SJSA1 (cell line): ENCODE measurements around the gene HOXC4. TPM values are rescaled to one million over a fixed set of nuclear protein-coding genes. Genes with fewer than 3 reads are reported as not detected.
A peak's percentile ranks its signal among the peaks of the same experiment; 100 is the strongest.

Experiments used
- DNase-seq, 2 experiments: peaks; one replicate each; pipeline ENCODE4 v3.0.0-alpha.2; 2015 to 2020; ENCODE audit warnings: low spot score in 2 of 2, low read depth in 1 of 2
- H3K27ac ChIP-seq: fragments of 250-450 bp; sonication (Bioruptor Pico); 2 replicates; pipeline ENCODE4 v1.5.1; 2020; ENCODE audit warnings: mild to moderate bottlenecking, moderate library complexity
- H3K27me3 ChIP-seq: fragments of 250-450 bp; sonication (Bioruptor Pico); replicated peaks from 2 replicates; pipeline ENCODE4 v1.5.1; 2020; ENCODE audit warnings: mild to moderate bottlenecking, moderate library complexity
- H3K36me3 ChIP-seq: fragments of 250-450 bp; sonication (Bioruptor Pico); 2 replicates; pipeline ENCODE4 v1.5.1; 2020; ENCODE audit warnings: mild to moderate bottlenecking
- H3K4me1 ChIP-seq: fragments of 250-450 bp; sonication (Bioruptor Pico); replicated peaks from 2 replicates; pipeline ENCODE4 v1.6.1; 2021; ENCODE audit warnings: mild to moderate bottlenecking
- H3K4me3 ChIP-seq: fragments of 250-450 bp; sonication (Bioruptor Pico); 2 replicates; pipeline ENCODE4 v1.5.1; 2020; ENCODE audit warnings: mild to moderate bottlenecking
- H3K9me3 ChIP-seq: fragments of 250-450 bp; sonication (Bioruptor Pico); replicated peaks from 2 replicates; pipeline ENCODE4 v1.5.1; 2020; ENCODE audit warnings: mild to moderate bottlenecking
- total RNA-seq: library from RNA; depleted of rRNA; stranded (reverse); fragments of >200 nt; shearing (Covaris generic); gene quantifications from 2 replicates; pipeline ENCODE4 v1.2.3, GENCODE V29; 2014

The HOXC4 gene
- total RNA-seq, 1 experiment from 2014 or later: 2.2 TPM

DNA sequence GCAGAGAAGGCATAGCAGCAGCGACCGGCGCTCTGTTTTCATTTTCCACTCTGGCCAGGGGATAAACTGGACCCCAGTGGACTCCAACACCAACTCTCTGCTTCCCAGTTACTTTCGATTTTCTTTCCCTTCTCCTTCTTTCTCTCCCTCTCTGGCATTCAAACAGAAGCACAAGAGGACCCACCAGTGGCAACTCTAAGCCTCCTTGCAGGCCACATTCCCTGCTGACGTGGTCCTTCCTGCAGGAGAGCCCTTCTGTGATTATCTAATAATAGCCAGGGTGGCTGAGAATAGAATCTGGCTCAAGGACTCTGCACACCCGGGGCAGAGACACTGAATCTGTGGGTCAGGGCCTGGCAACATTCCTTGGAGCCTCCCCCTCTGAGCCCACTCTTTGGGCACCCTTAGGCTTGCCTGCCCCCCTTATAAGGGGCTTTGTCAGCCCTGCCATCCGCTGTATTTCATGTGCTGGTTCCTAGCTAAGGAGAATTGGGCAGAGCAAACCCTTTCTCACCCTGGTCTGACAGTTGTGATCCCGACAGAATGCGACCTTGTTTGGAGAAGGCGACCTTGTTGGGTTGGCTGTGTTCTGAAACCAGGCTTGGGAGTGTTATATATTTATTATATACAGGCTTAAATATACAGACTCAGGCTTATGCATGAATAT is 33.6 kb upstream of the HOXC4 start:
- peak overlapping the region; percentile 93 for H3K27ac ChIP-seq
- peak overlapping the region; percentile 56 for H3K4me3 ChIP-seq
- DNase-seq: peak; percentile 73 to 75
- peaks cover 6% of the 10 kb centered on the region for H3K36me3 ChIP-seq
- no peaks in the 10 kb centered on the region for H3K9me3 ChIP-seq
- peaks cover 58% of the 10 kb centered on the region for H3K4me1 ChIP-seq
- H3K27me3 ChIP-seq: no peaks in the 10 kb centered on the region

DNA sequence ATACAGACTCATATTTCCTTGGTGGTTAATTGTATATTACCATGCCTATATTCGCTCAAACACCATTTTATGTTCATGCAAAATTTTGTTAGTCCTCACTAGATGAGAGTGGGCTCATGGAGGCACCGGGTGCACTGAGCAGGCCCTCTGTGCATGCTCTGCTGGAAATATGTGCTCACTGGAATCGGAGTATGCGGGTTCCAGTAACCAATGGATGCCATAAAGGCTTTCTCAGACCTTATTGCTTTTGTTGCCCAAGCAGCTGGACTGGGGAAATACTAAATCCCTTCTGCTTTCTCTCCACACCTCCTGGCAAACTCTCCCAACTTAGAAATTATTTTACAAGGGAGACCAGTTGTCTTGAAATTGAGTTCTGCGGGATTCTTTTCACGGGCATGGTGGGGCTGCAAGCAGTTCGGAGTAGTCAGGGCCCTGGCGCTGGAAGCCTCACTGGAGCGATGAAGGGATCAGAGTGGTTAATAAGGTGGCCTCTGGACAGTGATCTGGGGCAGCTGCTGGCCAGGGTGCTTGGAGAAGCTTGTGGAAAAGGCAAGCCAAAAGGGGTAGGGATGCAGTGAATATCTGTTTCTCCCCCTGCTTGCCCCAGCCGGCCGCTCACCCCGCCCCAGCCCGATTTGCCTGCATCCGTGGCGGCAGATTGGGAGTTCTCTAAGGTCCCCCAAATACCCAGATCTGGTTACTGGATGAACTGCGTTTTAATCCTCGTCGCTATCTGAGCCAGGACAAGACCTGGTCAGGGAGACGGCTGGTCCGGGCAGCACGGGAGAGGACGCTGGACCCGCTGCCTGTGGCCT is 32.8 kb upstream of the HOXC4 start:
- no peaks in the 10 kb centered on the region for H3K27me3 ChIP-seq

DNA sequence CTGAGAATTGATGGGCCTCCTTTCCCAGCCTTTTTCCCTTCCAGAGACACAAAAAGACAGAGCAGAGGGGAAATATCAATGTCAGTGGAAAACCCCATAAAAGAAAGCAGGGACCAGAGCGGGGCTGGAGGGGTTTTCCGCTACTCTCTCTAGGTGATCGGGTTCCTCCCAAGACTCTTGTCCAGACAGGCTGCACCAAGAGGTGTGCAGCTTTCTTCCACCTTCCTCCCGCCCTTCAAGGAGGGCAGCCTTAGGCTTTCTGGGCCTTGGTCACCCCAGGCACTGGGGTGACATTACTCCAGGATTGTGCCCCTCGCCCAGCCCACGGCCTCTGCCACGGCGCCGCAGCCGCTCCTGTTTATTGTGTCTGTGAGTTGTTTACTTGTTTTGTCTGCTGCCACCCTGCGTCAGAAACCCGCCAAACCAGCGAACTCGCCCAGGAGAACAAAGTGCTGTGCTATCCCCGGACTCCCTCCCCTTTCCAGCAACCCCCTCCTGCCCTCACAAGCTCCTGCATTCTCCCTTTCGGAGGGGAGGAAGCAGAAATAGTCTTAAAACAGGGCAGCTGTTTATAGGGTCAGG is 32.1 kb upstream of the HOXC4 start:
- peak overlapping the region; percentile 29; the same call in 1 of the 2 replicates for H3K27ac ChIP-seq
- H3K27me3 ChIP-seq: no peaks in the 10 kb centered on the region
- peak in 1 of 2 experiments; percentile 68 for DNase-seq
- H3K4me3 ChIP-seq: peak overlapping the region; percentile 14
- H3K4me1 ChIP-seq: peaks cover 53% of the 10 kb centered on the region
- H3K36me3 ChIP-seq: peaks cover 7% of the 10 kb centered on the region
- H3K9me3 ChIP-seq: no peaks in the 10 kb centered on the region

More for the DNA sequence above, 32.8 kb upstream of the HOXC4 start:
- peak in 1 of 2 experiments; percentile 34 for DNase-seq
- Histone ChIP-seq H3K4me1 (peaks cover 57% of the 10 kb centered on the region), H3K27ac (peak overlapping the region; percentile 29; the same call in 1 of the 2 replicates), H3K9me3 (no peaks in the 10 kb centered on the region), H3K4me3 (peak overlapping the region; percentile 56), H3K36me3 (peaks cover 6% of the 10 kb centered on the region)

DNA sequence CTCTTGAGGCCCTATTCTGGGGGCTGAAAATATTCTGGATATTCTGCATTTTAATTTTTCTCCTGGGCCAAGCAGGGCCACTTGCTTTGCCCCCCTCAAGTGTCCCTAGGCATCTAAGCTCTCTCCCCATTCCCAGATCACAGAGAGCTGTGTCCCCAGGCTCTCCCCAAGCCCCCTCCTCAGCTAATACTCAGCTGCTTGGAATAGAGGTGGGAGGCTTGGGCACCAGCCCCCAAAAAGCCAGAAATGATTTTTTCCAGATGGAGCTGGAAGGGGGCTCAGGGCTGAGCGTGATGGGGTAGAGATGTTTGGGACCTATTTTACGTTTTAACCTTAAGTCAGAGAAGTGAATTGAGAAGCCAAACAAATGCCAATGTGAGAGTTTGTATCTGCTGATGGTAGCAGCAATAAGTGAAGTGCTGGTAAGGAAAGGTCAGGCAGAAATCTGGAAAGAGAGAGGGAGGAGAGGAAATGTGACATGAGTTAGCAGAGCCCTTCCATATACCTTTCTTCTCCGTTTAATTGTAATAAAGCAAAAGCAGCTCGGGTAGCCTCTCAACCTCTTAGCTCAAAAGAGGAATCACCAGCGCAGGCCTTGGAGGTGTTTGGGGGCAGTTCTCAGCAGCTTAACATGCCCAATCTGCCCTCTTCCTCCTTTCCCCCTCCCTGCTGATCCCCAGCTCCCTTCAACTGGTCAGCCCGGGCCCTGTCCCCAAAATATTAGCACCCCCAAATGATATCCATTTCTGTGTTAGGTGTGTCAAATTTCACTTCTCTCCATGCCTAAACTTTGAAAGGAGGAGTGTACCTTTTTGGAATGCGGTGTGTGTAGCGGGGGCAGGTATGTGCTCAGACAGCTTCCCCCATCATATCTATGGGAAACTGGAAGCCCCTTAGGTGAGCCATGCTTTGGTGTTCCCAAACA is 30.4 kb upstream of the HOXC4 start:
- Histone ChIP-seq H3K9me3 (no peaks in the 10 kb centered on the region), H3K27me3 (no peaks in the 10 kb centered on the region), H3K4me1 (peaks cover 51% of the 10 kb centered on the region), H3K36me3 (peaks cover 11% of the 10 kb centered on the region), H3K4me3 (no peak overlapping the region), H3K27ac (no peak overlapping the region)
- no peak for DNase-seq

DNA sequence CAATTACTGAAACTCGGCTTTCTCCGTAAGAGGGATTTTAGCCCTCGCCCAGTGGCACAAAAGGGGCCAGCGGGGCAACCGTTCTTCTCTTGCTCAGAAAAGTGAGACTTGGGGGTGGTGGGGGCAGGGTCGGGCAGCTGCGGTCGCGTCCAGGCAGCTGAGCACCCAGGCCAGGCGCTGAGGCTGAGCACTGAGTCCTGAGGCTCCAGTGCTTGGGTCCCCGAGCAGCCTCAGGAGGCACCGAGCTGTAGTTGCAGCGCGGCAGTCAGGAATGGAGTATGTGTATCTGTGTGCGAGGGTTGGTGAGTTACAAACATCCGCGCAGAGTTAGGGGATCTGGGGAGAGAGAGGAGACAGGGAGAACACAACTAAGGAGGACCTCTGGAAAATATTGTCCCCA is 29.5 kb upstream of the HOXC4 start:
- DNase-seq: no peak
- no peak overlapping the region for H3K27ac ChIP-seq
- no peaks in the 10 kb centered on the region for H3K27me3 ChIP-seq
- no peak overlapping the region for H3K4me3 ChIP-seq
- no peaks in the 10 kb centered on the region for H3K9me3 ChIP-seq
- peaks cover 17% of the 10 kb centered on the region for H3K36me3 ChIP-seq
- peaks cover 48% of the 10 kb centered on the region for H3K4me1 ChIP-seq

DNA sequence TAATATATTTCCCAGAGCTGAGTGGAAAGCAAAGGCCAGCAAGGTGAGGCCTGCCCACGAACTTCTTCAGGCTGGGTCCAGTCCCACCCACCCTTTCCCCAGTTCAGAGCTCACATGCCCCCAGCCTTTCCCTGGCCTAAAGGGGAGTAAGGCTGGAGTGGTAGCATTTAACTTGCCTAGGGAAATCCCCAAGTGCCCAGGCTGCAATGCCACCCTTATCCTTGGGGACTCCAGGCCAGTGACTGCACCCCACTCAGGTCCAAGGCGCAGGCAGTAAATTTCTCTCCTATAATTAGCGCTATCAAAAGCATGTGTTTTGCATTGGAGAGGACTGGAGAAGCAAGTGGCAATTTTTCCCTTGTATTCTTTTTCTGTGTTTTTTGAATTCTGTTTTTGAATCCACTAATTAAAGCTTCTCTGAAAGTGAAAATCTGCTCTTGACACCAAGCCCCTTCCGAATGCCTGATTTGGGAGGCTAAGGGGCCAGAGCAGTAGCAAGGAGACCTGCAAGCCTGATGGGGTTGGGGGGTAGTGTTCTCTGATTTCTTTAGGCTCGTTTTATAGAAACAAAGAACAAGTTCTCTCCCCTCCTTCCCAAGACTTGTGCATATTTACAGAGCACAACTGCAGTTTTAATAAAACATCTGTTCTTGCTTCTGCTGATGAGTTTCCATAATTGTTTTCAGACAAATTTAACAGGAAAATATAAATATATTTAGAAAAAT is 28.9 kb upstream of the HOXC4 start:
- peaks cover 48% of the 10 kb centered on the region for H3K4me1 ChIP-seq
- H3K4me3 ChIP-seq: no peak overlapping the region
- H3K27ac ChIP-seq: no peak overlapping the region
- no peaks in the 10 kb centered on the region for H3K9me3 ChIP-seq
- DNase-seq: no peak
- H3K27me3 ChIP-seq: no peaks in the 10 kb centered on the region
- H3K36me3 ChIP-seq: peaks cover 21% of the 10 kb centered on the region

DNA sequence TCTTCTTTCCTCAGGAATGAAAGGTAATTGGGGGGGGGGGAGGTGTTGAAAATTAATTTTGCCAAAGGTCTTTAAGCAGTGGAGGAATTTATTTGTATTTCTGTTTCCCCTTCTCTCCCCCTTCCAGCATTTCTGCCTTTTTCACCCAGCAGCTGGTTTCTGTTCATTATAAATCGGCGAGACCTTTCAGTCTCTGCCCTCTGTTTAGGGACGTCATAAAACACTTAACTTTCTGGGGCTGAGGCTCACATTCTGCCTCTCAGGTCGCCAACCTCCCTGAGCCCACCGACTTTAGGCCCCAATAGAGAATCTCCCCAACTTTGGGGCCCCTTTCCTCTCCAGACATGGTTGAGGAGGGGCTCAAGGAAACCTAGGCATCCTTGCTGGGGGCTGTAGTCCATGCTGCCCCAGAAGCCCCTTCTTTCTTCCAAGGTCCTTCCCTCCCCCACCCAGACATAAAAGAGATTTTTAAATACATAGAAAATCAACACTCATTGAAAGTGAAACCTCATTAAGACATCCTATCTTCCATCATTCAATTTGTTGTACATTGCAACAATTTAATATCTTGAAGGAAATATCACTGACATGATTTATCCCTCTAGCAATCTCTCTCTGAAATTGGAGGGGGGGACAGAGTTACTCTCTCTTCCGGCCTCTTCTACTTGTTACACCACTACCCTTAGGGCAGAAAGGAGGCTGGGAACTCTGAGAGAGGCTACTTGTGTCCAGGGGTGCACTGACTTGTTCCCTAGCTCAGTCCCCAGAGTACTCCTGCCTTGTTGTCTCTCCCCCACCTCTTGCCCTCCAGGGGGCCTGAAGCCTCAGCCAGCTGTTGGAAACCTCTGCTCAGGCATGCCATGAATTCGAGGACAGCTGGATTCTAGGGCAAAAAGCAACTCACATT is 27.9 kb upstream of the HOXC4 start:
- no peaks in the 10 kb centered on the region for H3K27me3 ChIP-seq

DNA sequence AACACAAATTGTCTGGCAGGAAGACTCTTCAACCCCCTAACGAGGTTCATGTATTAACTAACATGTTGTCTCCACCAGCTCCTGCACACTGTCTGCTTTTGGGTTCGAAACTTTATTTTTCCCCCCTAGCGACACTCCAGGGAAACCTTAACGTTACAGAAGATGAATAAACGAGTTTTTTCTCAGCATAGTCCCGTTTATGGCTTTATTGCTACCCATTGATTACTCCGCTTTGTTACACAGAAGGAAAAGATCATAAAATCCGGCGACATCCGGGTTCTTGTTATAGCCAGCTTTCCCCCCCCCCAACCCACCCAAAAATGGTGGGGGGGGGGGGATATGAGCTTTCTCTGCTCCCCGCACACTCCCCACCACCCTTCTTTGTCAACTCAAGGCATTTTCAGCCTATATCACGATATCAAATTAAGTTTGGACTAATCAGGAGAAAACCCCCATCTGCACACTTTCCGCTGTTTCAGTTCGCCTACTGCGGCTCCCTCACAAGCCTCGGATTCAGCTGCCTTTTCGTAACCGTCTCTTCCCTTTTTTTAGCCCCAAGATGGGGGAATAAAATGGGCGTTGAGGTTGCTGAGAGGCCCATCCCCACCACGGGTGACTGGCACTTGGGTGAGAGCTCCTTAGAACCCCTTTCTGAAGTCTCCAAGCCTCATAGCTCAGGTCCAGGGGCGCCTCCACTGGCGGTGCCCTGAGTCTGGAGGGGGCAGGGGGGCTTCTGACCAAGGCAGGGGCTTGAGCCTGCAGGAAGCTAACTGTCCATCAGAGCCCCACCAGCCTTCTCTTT is 26.8 kb upstream of the HOXC4 start:
- Histone ChIP-seq H3K36me3 (peaks cover 42% of the 10 kb centered on the region), H3K4me3 (no peak overlapping the region), H3K4me1 (peaks cover 28% of the 10 kb centered on the region), H3K27ac (no peak overlapping the region), H3K9me3 (no peaks in the 10 kb centered on the region), H3K27me3 (no peaks in the 10 kb centered on the region)
- DNase-seq: no peak

More for the DNA sequence above, 27.9 kb upstream of the HOXC4 start:
- no peak for DNase-seq
- no peak overlapping the region for H3K4me3 ChIP-seq
- peaks cover 39% of the 10 kb centered on the region for H3K4me1 ChIP-seq
- no peaks in the 10 kb centered on the region for H3K9me3 ChIP-seq
- no peak overlapping the region for H3K27ac ChIP-seq
- H3K36me3 ChIP-seq: peaks cover 31% of the 10 kb centered on the region

DNA sequence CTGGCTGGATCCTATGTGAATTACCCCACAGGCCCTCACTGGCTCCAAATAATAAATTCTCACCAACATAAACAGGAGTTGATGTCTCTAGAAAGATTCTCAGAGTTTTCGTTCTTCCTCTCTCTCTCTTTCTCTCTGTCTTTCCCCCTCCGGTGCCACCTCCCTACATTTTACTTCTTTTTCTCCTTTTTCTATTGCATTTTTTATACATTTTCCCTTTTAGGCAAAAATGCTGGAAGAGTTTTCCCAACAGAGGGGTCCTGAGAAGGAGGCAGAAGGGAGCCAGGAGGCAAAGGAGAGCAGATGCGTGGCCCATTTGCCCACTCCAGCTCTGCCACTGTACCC is 26.2 kb upstream of the HOXC4 start:
- no peaks in the 10 kb centered on the region for H3K9me3 ChIP-seq
- no peaks in the 10 kb centered on the region for H3K27me3 ChIP-seq
- no peak overlapping the region for H3K27ac ChIP-seq

DNA sequence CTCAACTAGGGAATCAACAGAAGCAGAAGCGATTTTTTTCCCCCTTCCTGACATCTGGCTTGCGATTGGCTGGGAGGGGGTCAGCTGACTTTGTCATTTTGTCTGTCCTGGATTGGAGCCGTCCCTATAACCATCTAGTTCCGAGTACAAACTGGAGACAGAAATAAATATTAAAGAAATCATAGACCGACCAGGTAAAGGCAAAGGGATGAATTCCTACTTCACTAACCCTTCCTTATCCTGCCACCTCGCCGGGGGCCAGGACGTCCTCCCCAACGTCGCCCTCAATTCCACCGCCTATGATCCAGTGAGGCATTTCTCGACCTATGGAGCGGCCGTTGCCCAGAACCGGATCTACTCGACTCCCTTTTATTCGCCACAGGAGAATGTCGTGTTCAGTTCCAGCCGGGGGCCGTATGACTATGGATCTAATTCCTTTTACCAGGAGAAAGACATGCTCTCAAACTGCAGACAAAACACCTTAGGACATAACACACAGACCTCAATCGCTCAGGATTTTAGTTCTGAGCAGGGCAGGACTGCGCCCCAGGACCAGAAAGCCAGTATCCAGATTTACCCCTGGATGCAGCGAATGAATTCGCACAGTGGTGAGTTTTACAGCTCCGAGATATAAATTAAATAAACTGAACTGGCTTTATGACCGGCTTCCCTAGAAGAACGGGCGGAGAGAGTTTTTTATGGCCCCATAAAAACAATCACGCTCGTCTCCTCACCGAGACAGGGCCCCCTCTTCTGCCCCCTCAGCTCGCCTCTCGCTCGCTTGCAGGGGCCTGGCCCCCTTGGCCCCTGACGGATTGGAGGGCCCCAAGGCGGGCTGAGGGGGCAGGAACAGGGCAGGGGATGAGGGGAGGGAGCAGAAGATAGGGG is 25.1 kb upstream of the HOXC4 start, which contains the start of gene HOXC6:
TSS of gene HOXC6 (plus strand) at position 127 of the 888 bp plus-strand sequence. CDS start at position 209, 82 bp downstream.
- no peak within 1 kb of the TSS for H3K4me3 ChIP-seq
- no peak within 1 kb of the TSS for H3K27ac ChIP-seq
- H3K36me3 ChIP-seq: peaks cover 52% of the 10 kb centered on the region
- no peak for DNase-seq
- no peaks in the 10 kb centered on the region for H3K9me3 ChIP-seq
- peaks cover 14% of the 10 kb centered on the region for H3K4me1 ChIP-seq
- no peaks in the 10 kb centered on the region for H3K27me3 ChIP-seq

More for the DNA sequence above, 26.2 kb upstream of the HOXC4 start:
- no peak for DNase-seq
- H3K36me3 ChIP-seq: peaks cover 45% of the 10 kb centered on the region
- peaks cover 24% of the 10 kb centered on the region for H3K4me1 ChIP-seq
- H3K4me3 ChIP-seq: no peak overlapping the region
